GM19351 (cell line): Measurements from ENCODE around the gene EIF4G2.

Source experiments
- ATAC-seq: cut with Tn5 transposase; IDR thresholded peaks from one replicate; pipeline ENCODE4 v1.9.1; 2021; ENCODE audit warnings: mild to moderate bottlenecking, moderate library complexity; ENCODE audit not compliant: unreplicated experiment

EIF4G2 gene

GRCh38 chr11:10809373-10810160 is 841 bp upstream of the EIF4G2 start:
- ATAC-seq = peak; percentile 13

- ATAC-seq = no peak
Measured at GRCh38 chr11:10808235-10808552, 532 bp downstream of the EIF4G2 start.

- ATAC-seq = no peak
Measured at GRCh38 chr11:10807493-10808234, 1.1 kb downstream of the EIF4G2 start.

- ATAC-seq = no peak
Measured at GRCh38 chr11:10806206-10806605, 2.5 kb downstream of the EIF4G2 start.

- no peak for ATAC-seq
Measured at GRCh38 chr11:10805741-10806140, 3.0 kb downstream of the EIF4G2 start.

GRCh38 chr11:10803676-10804075 is 5.0 kb downstream of the EIF4G2 start:
- no peak for ATAC-seq

GRCh38 chr11:10800292-10800691 is 8.4 kb downstream of the EIF4G2 start:
- ATAC-seq = no peak

- no peak for ATAC-seq
Measured at GRCh38 chr11:10798330-10798928, 10.3 kb downstream of the EIF4G2 start.

GRCh38 chr11:10797531-10797930 is 11.2 kb downstream of the EIF4G2 start:
- no peak for ATAC-seq

GRCh38 chr11:10797001-10797400 is 11.7 kb downstream of the EIF4G2 start:
- ATAC-seq = no peak

- no peak for ATAC-seq
Measured at GRCh38 chr11:10796191-10796590, 12.5 kb downstream of the EIF4G2 start.

- no peak for ATAC-seq
Measured at GRCh38 chr11:10793470-10794255, 15.1 kb downstream of the EIF4G2 start.

- peak; percentile 94 for ATAC-seq
Measured at GRCh38 chr11:10792385-10793068, 16.2 kb downstream of the EIF4G2 start.

- no peak for ATAC-seq
Measured at GRCh38 chr11:10786451-10786850, 22.3 kb downstream of the EIF4G2 start.

GRCh38 chr11:10785146-10785474 is 23.6 kb downstream of the EIF4G2 start:
- ATAC-seq = no peak

- ATAC-seq = no peak
Measured at GRCh38 chr11:10784232-10785145, 24.2 kb downstream of the EIF4G2 start.

- no peak for ATAC-seq
Measured at GRCh38 chr11:10780040-10780439, 28.7 kb downstream of the EIF4G2 start.

- ATAC-seq = no peak
Measured at GRCh38 chr11:10779086-10779485, 29.6 kb downstream of the EIF4G2 start.

- ATAC-seq = no peak
Measured at GRCh38 chr11:10778217-10778970, 30.3 kb downstream of the EIF4G2 start.
